ENCODE measurements around the gene NDRG4.

The NDRG4 gene

DNA sequence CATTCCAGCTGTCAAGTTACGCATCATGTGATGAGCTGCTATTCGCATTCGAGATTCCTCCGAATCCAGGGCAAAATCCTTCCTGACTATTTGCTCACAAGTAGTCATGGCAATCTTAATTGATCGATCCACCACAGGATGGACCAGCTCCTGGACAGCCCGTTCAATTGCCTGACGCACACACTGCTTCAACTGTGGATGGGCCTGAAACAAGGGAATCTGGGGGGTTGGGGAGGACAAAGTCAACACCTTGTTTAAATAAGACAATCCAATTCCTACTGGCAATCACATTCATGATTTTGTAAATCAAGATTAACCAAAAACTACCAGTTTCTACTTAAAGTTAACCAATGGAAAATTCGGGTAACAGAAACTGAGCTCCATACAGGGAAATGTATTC, 43.7 kb downstream of the NDRG4 start:
- no peak for DNase-seq (ENCODE audit: low read depth)

DNA sequence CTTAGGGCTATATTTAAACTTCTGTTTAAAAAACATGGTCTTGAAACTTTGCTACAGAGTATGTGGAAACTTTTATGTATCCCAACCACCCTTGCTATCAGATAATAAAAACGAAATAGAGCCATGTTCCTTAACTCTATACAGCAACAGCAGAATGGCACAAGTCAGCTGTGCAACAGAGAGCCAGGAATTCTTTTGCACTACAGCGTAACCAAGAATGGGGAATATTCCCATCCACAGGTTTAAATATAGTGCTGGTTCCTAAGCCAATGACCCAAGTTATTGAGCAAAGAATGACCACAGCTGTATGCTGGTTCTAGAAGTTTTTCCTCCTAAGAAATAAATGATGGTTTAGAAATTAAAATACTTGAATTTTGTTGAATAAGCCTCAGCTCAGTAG, 48.4 kb downstream of the NDRG4 start:
- DNase-seq (ENCODE audit: low read depth): no peak

DNA sequence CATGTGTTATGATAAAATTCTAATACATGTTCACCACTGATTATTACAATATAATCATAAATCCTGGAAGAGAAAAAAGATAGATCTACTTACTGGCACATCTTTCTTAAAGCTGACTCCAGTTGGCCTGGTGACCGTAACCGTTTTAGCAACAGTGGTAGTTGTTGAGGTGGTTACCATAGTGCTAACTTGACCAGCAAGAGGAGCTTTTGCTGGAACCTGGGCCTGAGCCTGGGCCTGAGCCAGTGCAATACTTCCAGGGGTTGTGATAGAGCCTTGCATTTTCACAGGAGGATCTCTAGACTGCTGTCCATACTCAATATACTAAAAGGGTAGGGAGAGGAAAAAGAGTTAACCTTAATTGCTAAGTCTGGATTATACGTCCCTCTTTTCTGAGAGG, 51.6 kb downstream of the NDRG4 start:
- DNase-seq (ENCODE audit: low read depth): no peak

DNA sequence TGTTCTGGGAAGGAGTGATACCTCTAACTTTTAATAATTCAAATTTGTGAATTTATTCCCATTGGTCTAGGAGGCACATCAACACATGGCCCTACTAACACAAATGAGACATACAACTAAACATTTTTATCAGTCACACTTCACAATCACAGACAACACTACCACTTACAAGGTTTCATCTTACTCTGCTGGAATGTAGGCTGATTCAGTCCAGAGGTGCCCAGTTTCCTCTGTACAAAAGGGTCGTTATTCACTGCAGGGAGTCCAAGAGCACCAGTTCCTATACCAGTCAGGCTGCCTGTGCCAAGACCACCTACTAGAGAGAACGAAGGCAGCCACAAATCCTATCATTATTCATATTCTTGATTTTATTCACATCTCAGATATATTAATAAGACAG, 56.7 kb downstream of the NDRG4 start:
- no peak for DNase-seq (ENCODE audit: low read depth)
